IgD-negative memory B cell (primary cell): ENCODE measurements around the gene CYP1B1. TPM values are rescaled to one million over a fixed set of nuclear protein-coding genes. Genes with fewer than 3 reads are reported as not detected.

Experiments used
- polyA plus RNA-seq: library from polyadenylated mRNA; unstranded; fragments of 300-500 nt; fragmentation: Illumina TruSeq; gene quantifications from one replicate; pipeline ENCODE4 v1.2.3, GENCODE V29; 2021

Gene CYP1B1
- polyA plus RNA-seq, 1 donor from 2014 or later, result 0.20 TPM

Other genes starting within 250 kb of the CYP1B1 start
- 9.8 TPM for gene RMDN2, start 150.9 kb downstream of the CYP1B1 start, polyA plus RNA-seq